SU-DHL-6 (cell line): Measurements from ENCODE around the gene HPCAL4.

Experiments used
- H2AFZ ChIP-seq: fragments of 200-600 bp; sonication (generic); 2 replicates; pipeline ENCODE4 v1.6.1; 2014; ENCODE audit warnings: low read depth, mild to moderate bottlenecking, moderate library complexity, mixed read lengths, antibody characterized with exemption, low read length; ENCODE audit not compliant: severe bottlenecking
- H3F3A ChIP-seq: fragments of 200-600 bp; shearing (Covaris generic); 2 replicates; pipeline ENCODE4 v1.6.0; 2016; ENCODE audit warnings: antibody characterized with exemption, mild to moderate bottlenecking; ENCODE audit not compliant: insufficient read depth
- H3K27ac ChIP-seq: fragments of 200-600 bp; sonication (generic); 2 replicates; pipeline ENCODE4 v1.5.1; 2016; ENCODE audit warnings: low read depth, mild to moderate bottlenecking, low read length, moderate library complexity, mixed read lengths
- H3K27me3 ChIP-seq: fragments of 200-600 bp; sonication (generic), shearing (Covaris generic); 2 replicates; pipeline ENCODE4 v1.6.0; 2014; ENCODE audit warnings: mild to moderate bottlenecking, low read length
- H3K36me3 ChIP-seq: fragments of 200-600 bp; sonication (generic); 2 replicates; pipeline ENCODE4 v1.6.1; 2014; ENCODE audit warnings: mild to moderate bottlenecking, low read length, mixed read lengths
- H3K4me2 ChIP-seq: fragments of 300-600, 200-600 bp; shearing (Covaris generic), sonication (generic); 2 replicates; pipeline ENCODE4 v1.6.0; 2014; ENCODE audit warnings: low read length, low read depth, mild to moderate bottlenecking; ENCODE audit not compliant: poor library complexity, severe bottlenecking
- H3K4me3 ChIP-seq: fragments of 200-600 bp; sonication (generic); 2 replicates; pipeline ENCODE4 v1.5.1; 2014; ENCODE audit warnings: antibody characterized with exemption, low read length, mild to moderate bottlenecking, mixed read lengths; ENCODE audit not compliant: insufficient read depth, poor library complexity, severe bottlenecking
- H3K79me2 ChIP-seq: fragments of 200-600 bp; sonication (generic); 2 replicates; pipeline ENCODE4 v1.6.1; 2014; ENCODE audit warnings: mild to moderate bottlenecking, low read length, moderate library complexity; ENCODE audit not compliant: insufficient read depth
- H3K9ac ChIP-seq: fragments of 200-600 bp; sonication (generic); 2 replicates; pipeline ENCODE4 v1.7.0; 2014; ENCODE audit warnings: mild to moderate bottlenecking, low read length
- H3K9me2 ChIP-seq: fragments of 200-600 bp; sonication (generic); replicated peaks from 2 replicates; pipeline ENCODE4 v1.6.1; 2014; ENCODE audit warnings: low read length; ENCODE audit not compliant: insufficient read depth
- H3K9me3 ChIP-seq: fragments of 200-600 bp; sonication (generic); 2 replicates; pipeline ENCODE4 v1.6.1; 2014; ENCODE audit warnings: low read length, mixed read lengths; ENCODE audit not compliant: insufficient read depth
- H4K20me1 ChIP-seq: fragments of 200-600 bp; sonication (generic); 2 replicates; pipeline ENCODE4 v1.6.1; 2014; ENCODE audit warnings: low read depth, mild to moderate bottlenecking, antibody characterized with exemption, low read length, moderate library complexity, mixed read lengths
- EZH2phosphoT487 ChIP-seq: fragments of 200-600 bp; sonication (generic), shearing (Covaris generic); conservative IDR thresholded peaks from 2 replicates; pipeline ENCODE4 v1.6.1; 2018; ENCODE audit warnings: mild to moderate bottlenecking, antibody characterized with exemption, low read length, moderate library complexity, mixed read lengths
- TF ChIP-seq, protein P1 (sequence below): fragments of 200-600 bp; sonication (generic); IDR thresholded peaks from one replicate; pipeline ENCODE4 v1.5.1; 2017; ENCODE audit warnings: antibody characterized with exemption, mild to moderate bottlenecking, low read length, moderate library complexity; ENCODE audit not compliant: insufficient read depth, poor library complexity, severe bottlenecking

The HPCAL4 gene

GRCh38 chr1:39649636-39650185, 41.5 kb downstream of the HPCAL4 start:
- no peak overlapping the region for H3K9ac ChIP-seq
- no peaks in the 10 kb centered on the region for H3K9me2 ChIP-seq
- no peak overlapping the region for H3K4me3 ChIP-seq
- H2AFZ ChIP-seq, result no peak overlapping the region
- H3K79me2 ChIP-seq, result no peaks in the 10 kb centered on the region
- H3K36me3 ChIP-seq, result no peaks in the 10 kb centered on the region
- H3K4me2 ChIP-seq, result no peak overlapping the region
- no peaks in the 10 kb centered on the region for H4K20me1 ChIP-seq
- H3F3A ChIP-seq, result no peaks in the 10 kb centered on the region
- H3K27me3 ChIP-seq, result no peaks in the 10 kb centered on the region
- TF ChIP-seq EZH2phosphoT487, result no peak
- TF ChIP-seq, protein P1, sequence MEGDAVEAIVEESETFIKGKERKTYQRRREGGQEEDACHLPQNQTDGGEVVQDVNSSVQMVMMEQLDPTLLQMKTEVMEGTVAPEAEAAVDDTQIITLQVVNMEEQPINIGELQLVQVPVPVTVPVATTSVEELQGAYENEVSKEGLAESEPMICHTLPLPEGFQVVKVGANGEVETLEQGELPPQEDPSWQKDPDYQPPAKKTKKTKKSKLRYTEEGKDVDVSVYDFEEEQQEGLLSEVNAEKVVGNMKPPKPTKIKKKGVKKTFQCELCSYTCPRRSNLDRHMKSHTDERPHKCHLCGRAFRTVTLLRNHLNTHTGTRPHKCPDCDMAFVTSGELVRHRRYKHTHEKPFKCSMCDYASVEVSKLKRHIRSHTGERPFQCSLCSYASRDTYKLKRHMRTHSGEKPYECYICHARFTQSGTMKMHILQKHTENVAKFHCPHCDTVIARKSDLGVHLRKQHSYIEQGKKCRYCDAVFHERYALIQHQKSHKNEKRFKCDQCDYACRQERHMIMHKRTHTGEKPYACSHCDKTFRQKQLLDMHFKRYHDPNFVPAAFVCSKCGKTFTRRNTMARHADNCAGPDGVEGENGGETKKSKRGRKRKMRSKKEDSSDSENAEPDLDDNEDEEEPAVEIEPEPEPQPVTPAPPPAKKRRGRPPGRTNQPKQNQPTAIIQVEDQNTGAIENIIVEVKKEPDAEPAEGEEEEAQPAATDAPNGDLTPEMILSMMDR, result no peak
- H3K9me3 ChIP-seq, result no peaks in the 10 kb centered on the region
- H3K27ac ChIP-seq, result no peak overlapping the region

GRCh38 chr1:39648496-39648895, 42.7 kb downstream of the HPCAL4 start:
- TF ChIP-seq EZH2phosphoT487, result no peak
- TF ChIP-seq, protein P1, result no peak
- Histone ChIP-seq H3K9me3 (no peaks in the 10 kb centered on the region), H2AFZ (no peak overlapping the region), H3K9me2 (no peaks in the 10 kb centered on the region), H3K4me2 (no peak overlapping the region), H3K9ac (no peak overlapping the region), H3K79me2 (no peaks in the 10 kb centered on the region), H3F3A (no peaks in the 10 kb centered on the region), H3K27ac (no peak overlapping the region), H4K20me1 (no peaks in the 10 kb centered on the region), H3K4me3 (no peak overlapping the region), H3K27me3 (no peaks in the 10 kb centered on the region), H3K36me3 (no peaks in the 10 kb centered on the region)

GRCh38 chr1:39647247-39647646, 44.0 kb downstream of the HPCAL4 start:
- Histone ChIP-seq H4K20me1 (no peaks in the 10 kb centered on the region), H3K9ac (no peak overlapping the region), H3K9me2 (no peaks in the 10 kb centered on the region), H2AFZ (no peak overlapping the region), H3F3A (no peaks in the 10 kb centered on the region), H3K9me3 (no peaks in the 10 kb centered on the region), H3K4me3 (no peak overlapping the region), H3K36me3 (no peaks in the 10 kb centered on the region), H3K27ac (no peak overlapping the region), H3K4me2 (no peak overlapping the region), H3K79me2 (no peaks in the 10 kb centered on the region), H3K27me3 (no peaks in the 10 kb centered on the region)
- TF ChIP-seq, protein P1, result no peak
- TF ChIP-seq EZH2phosphoT487, result no peak
